Calu3 (cell line): ENCODE data around the gene OTULINL. TPM values are rescaled to one million over a fixed set of nuclear protein-coding genes. Genes with fewer than 3 reads are reported as not detected.

Source experiments
- BruUV-seq: library from RNA; stranded (reverse); fragments of 400-500 nt; replicated peaks from 2 replicates; lab custom pipeline; 2021; lab: Mats Ljungman, UMichigan
- CTCF ChIA-PET: fragments of 300-600 bp; sonication (Branson Sonifier 250); formaldehyde crosslinking; loops from one replicate; lab custom pipeline; 2022; ENCODE audit warnings: antibody characterized with exemption; lab: Charles Lee
- DNase-seq: peaks from one replicate; pipeline ENCODE4 v3.0.0; 2022
- H3K27ac Mint-ChIP-seq: one replicate; pipeline ENCODE4 v1.8.0; 2022; ENCODE audit warnings: mixed read lengths; ENCODE audit not compliant: unreplicated experiment
- H3K27me3 Mint-ChIP-seq: one replicate; pipeline ENCODE4 v1.8.0; 2022; ENCODE audit warnings: mixed read lengths; ENCODE audit not compliant: unreplicated experiment
- H3K36me3 Mint-ChIP-seq: one replicate; pipeline ENCODE4 v1.8.0; 2022; ENCODE audit warnings: mild to moderate bottlenecking, moderate library complexity, mixed read lengths; ENCODE audit not compliant: insufficient read depth, unreplicated experiment
- H3K4me1 Mint-ChIP-seq: one replicate; pipeline ENCODE4 v1.8.0; 2022; ENCODE audit warnings: mild to moderate bottlenecking, low read depth, mixed read lengths; ENCODE audit not compliant: unreplicated experiment
- H3K4me3 Mint-ChIP-seq: one replicate; pipeline ENCODE4 v1.8.0; 2022; ENCODE audit warnings: mild to moderate bottlenecking, low read depth, moderate library complexity, mixed read lengths; ENCODE audit not compliant: unreplicated experiment
- H3K9me3 Mint-ChIP-seq: one replicate; pipeline ENCODE4 v1.8.0; 2022; ENCODE audit warnings: low read depth, mixed read lengths; ENCODE audit not compliant: unreplicated experiment
- intact Hi-C: fragments of 100-400 bp; cut with micrococcal nuclease; formaldehyde crosslinking; loops from one replicate; pipeline ENCODE4 v1.10.0; 2022; ENCODE audit not compliant: unreplicated experiment
- total RNA-seq: library from RNA; stranded (reverse); gene quantifications from 2 replicates; pipeline ENCODE4 v1.2.3, GENCODE V29; 2022
- TF ChIP-seq, protein P1 (sequence below): fragments of 200-600 bp; IDR thresholded peaks from one replicate; pipeline ENCODE4 v1.8.0; 2022; ENCODE audit warnings: antibody characterized with exemption; ENCODE audit not compliant: unreplicated experiment

OTULINL gene
- total RNA-seq, 1 experiment from 2014 or later: 5.3 TPM

GRCh38 chr5:14572385-14572784, 9.2 kb upstream of the OTULINL start:
- CTCF ChIA-PET: no interaction called here
- no peaks in the 10 kb centered on the region for H3K36me3 Mint-ChIP-seq
- H3K27ac Mint-ChIP-seq: no peak overlapping the region
- no peaks in the 10 kb centered on the region for H3K27me3 Mint-ChIP-seq
- intact Hi-C loops: no loop called here
- H3K4me1 Mint-ChIP-seq: peaks cover 16% of the 10 kb centered on the region
- TF ChIP-seq, protein P1, sequence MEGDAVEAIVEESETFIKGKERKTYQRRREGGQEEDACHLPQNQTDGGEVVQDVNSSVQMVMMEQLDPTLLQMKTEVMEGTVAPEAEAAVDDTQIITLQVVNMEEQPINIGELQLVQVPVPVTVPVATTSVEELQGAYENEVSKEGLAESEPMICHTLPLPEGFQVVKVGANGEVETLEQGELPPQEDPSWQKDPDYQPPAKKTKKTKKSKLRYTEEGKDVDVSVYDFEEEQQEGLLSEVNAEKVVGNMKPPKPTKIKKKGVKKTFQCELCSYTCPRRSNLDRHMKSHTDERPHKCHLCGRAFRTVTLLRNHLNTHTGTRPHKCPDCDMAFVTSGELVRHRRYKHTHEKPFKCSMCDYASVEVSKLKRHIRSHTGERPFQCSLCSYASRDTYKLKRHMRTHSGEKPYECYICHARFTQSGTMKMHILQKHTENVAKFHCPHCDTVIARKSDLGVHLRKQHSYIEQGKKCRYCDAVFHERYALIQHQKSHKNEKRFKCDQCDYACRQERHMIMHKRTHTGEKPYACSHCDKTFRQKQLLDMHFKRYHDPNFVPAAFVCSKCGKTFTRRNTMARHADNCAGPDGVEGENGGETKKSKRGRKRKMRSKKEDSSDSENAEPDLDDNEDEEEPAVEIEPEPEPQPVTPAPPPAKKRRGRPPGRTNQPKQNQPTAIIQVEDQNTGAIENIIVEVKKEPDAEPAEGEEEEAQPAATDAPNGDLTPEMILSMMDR: no peak
- BruUV-seq: no TSS peak
- H3K9me3 Mint-ChIP-seq: peaks cover 5% of the 10 kb centered on the region
- no peak for DNase-seq
- no peak overlapping the region for H3K4me3 Mint-ChIP-seq

GRCh38 chr5:14572836-14573235, 8.8 kb upstream of the OTULINL start:
- peaks cover 16% of the 10 kb centered on the region for H3K4me1 Mint-ChIP-seq
- BruUV-seq: no TSS peak
- DNase-seq: no peak
- H3K4me3 Mint-ChIP-seq: no peak overlapping the region
- intact Hi-C loops: no loop called here
- H3K36me3 Mint-ChIP-seq: no peaks in the 10 kb centered on the region
- peaks cover 5% of the 10 kb centered on the region for H3K9me3 Mint-ChIP-seq
- TF ChIP-seq, protein P1: no peak
- CTCF ChIA-PET: no interaction called here
- no peaks in the 10 kb centered on the region for H3K27me3 Mint-ChIP-seq
- H3K27ac Mint-ChIP-seq: no peak overlapping the region

GRCh38 chr5:14574096-14574495, 7.5 kb upstream of the OTULINL start:
- intact Hi-C loops: no loop called here
- Mint-ChIP-seq H3K27ac (no peak overlapping the region), H3K9me3 (peaks cover 1% of the 10 kb centered on the region), H3K4me1 (peaks cover 16% of the 10 kb centered on the region), H3K27me3 (no peaks in the 10 kb centered on the region), H3K4me3 (no peak overlapping the region), H3K36me3 (no peaks in the 10 kb centered on the region)
- no TSS peak for BruUV-seq
- DNase-seq: no peak
- CTCF ChIA-PET: no interaction called here
- TF ChIP-seq, protein P1: no peak

DNA sequence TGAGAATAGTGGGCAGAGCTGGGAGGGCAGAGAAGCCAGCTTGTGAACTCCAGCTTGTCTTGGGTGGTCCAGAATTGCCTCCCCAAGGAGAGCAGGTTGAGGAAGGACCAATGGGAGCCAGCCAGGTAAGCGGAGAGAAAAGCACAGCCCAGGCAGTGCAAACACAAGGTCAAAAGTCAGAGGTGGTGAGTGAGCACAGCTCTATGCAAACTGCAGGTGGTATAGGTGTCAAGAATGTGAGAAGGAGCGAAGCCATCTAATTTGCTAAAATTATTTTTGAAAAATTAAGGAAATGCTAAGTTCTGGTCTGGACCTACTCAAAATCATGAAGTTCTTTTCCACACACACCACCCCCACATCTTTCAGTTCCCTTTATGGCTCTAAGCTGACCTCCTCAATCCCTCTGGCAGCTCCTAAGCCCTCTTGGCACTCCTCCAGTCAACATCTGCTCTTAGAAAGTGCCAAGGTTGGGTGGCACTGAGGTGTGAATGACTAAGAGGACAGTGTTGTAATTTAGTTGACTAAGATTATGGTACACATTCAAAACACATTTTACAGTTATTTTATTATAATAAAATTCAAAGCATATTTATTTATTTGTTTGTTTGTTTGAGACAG, 6.6 kb upstream of the OTULINL start:
- Mint-ChIP-seq H3K36me3 (no peaks in the 10 kb centered on the region), H3K4me3 (no peak overlapping the region), H3K4me1 (peaks cover 13% of the 10 kb centered on the region), H3K9me3 (no peaks in the 10 kb centered on the region), H3K27ac (no peak overlapping the region), H3K27me3 (peaks cover under 1% of the 10 kb centered on the region)
- no TSS peak for BruUV-seq
- CTCF ChIA-PET: no interaction called here
- DNase-seq: peak; percentile 9
- TF ChIP-seq, protein P1: no peak
- intact Hi-C loops: no loop called here
